Stimulated activated CD4-positive, alpha-beta T cell treated with anti-CD3 and anti-CD28 coated beads, TNF-alpha, amount 100 ng/mL, for 1 hour (primary cell): Measurements from ENCODE around the gene SLC22A23.
"Not testable (repeated sequence)": the region's sequence is repeated elsewhere in the genome, so short reads cannot be mapped to it uniquely, and the experiment has no call there.

Source experiments
- DNase-seq, 3 donors: peaks; one replicate each; pipeline ENCODE4 v3.0.0-alpha.2; 2020; ENCODE audit warnings: low read depth in 3 of 3, low spot score in 1 of 3

Gene SLC22A23

GRCh38 chr6:3386374-3386857 is 70.4 kb downstream of the SLC22A23 start:
- DNase-seq: no peak

GRCh38 chr6:3385660-3386151 is 71.1 kb downstream of the SLC22A23 start:
- no peak for DNase-seq

GRCh38 chr6:3385181-3385580 is 71.7 kb downstream of the SLC22A23 start:
- DNase-seq: not testable (repeated sequence)

GRCh38 chr6:3384241-3385143 is 72.4 kb downstream of the SLC22A23 start:
- no peak for DNase-seq

DNA sequence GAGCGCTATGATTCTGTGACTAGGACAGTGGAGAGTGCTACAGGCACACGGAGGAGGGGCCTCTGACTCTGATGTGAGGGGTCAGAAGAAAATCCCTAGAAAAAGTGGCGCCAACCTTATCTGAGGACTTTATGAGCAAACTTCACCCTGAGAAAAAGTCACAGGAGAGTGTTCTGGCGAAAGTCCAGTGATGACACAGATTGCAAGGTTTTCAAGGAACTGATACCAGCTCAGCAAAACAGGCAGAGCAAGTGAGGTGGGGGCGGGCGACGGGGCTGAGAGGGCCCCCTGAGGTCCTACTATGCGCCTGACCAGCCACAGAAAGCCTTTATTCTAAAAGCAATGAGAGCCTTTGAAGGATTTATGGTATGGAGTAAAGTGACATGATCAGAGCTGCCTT is 73.3 kb downstream of the SLC22A23 start:
- DNase-seq: no peak

DNA sequence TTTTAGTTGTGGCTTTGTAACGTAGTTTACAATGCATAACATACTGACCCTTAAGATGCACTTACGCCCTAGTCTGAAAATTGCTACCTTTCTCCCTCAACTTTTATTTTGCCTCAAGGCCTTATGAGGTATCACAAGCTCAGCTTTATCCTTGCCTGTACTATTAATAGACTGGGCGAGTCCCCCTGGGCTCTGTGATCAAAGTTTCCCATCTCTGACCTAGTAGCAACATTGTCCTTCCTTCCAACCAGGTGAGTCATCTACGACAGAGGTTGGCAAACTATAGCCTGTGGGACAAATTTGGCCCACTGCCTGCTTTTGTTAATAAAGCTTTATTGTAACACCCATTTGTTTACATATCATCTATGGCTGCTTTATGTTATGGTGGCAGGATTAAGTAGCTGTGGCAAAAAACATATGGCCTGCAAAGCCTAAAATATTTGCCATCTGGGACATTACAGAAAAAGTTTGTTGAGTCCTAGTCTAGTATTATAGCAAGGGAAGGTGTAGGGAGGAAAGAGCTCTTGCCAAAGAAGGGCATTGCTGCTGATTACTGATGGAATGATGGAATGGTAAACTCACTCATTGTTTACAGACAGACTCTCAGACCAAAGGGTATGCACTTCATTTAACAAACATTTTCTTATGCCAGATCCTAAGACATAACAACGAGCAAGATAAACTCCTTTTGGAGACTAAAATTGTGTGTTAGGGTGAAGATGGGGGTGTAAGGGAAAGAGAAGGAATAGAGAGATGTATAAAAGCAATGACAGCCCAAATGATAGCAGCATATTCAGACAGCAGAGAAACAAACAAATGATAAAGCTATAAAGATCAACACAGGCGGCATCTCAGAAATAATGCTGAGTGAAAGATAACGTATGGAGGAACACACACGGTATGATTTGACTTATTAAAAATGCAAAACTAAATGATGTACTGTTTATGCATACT is 74.2 kb downstream of the SLC22A23 start:
- DNase-seq: no peak

DNA sequence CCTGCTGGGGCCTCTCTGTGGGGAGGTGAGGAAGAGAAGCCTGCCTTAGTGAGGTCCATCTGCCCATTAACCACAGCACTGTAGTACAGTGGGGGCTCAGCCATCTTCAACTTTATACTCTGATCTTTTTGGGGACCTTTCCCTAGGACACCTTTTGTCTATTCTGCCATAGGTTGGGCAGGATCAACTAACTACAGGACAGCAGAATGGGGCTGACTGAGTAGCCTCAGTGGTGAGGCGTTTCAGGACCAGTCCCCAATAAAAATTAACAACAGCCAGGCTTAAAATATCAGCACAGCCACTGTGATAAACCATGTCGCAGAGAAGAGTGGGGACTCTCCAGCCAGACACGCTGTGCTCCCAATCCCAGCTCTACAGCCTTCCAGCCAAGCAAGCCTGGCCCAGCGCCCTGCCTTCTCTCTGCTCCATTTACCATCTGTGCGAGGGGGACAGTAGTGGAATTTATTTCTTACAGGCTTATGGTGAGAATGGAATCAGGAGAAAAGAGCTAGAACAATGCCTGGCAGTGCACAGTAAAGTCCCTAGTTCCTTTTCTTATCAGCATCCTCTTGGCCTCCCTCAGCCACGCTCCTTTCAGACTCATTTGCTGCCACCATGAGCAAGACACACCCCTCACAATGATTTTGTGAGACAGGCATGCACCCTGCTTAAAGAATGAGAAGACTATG is 75.5 kb downstream of the SLC22A23 start:
- no peak for DNase-seq

- DNase-seq: no peak
These were observed 76.3 kb downstream of the SLC22A23 start for GRCh38 chr6:3380344-3381232.

GRCh38 chr6:3379482-3380060 is 77.3 kb downstream of the SLC22A23 start:
- no peak for DNase-seq

GRCh38 chr6:3378808-3379207 is 78.0 kb downstream of the SLC22A23 start:
- not testable (repeated sequence) for DNase-seq

- not testable (repeated sequence) for DNase-seq
These were observed 78.5 kb downstream of the SLC22A23 start for GRCh38 chr6:3378398-3378782.

GRCh38 chr6:3377536-3378397 is 79.1 kb downstream of the SLC22A23 start:
- DNase-seq: no peak

- DNase-seq: no peak
These were observed 79.8 kb downstream of the SLC22A23 start for GRCh38 chr6:3376893-3377535.

DNA sequence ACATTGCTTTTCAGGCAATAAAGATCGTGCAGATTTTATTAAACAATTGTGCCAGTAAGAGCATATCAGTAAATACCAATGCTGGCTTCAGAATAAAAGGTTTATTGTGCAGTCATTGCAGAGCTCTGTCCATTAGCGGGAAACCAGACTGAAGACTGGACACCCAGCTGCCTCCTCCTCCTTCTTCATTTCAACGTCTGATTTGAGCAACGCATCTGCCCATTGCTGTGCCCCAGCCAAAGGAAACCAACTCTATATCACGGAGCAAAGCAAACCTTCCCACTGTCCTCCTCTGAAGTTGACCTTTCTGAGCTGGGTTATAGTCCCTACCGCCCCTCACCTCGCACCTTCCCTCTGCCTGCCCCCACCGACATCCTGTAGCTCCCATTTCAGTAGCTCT is 80.8 kb downstream of the SLC22A23 start:
- DNase-seq: no peak

DNA sequence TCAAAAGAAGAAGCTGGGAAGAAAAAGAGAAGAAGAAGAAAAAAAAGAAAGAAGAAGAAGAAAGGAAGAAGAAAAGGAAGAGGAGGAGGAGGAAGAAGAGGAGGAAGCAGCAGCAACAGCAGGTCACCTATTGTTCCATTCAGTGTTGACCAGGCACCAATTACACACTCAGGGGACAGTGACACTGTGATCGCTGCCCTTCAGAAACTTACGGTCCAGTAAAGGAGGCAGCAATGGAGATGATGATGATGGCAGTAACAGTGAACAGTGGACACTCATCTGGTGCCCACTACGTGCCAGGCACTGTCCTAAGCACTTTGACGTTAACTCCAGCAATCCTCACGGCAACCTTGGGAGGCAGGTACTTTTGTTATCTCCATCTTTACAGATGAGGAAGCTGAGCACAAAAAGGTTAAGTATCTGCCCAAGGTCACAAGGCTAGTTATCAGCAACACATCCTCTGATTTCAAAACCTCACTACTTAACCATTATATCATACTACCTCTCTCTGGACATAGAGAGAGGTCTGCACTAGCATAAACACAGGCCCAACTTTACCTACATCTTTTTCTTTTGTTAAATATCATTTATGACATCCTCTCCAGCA is 83.2 kb downstream of the SLC22A23 start:
- no peak for DNase-seq

- DNase-seq: no peak
These were observed 83.8 kb downstream of the SLC22A23 start for GRCh38 chr6:3372912-3373554.

DNA sequence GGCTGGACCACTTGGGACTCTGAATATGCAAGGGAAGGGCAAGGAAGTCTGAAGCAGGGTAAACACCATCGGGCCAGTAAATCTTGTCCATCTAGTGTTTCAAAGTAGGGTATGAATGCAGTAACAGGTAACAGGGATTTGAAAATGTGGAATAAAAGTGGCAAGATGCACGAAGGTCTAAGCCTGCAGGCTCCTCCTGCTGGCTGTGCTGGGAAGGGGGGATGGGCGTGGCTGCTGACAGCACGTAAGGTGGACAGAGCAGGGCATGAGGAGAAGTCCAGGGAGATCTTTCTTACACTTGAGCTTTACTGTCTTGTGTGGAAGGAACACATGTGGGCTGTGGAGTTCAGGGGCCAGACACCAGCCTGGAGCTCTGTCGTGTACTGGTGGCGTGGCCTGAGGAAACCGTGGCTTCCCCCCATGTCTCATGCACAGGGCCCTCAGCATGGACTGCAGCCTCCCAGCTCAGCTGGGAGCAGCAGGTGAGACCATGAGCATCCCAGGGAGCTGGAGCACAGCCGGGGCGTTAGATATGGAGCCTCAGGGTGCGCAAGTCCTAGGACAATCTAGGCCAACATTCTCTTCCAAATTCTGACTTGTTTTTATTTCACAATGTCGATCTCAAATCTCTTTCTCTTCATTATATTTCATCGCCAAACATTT is 84.5 kb downstream of the SLC22A23 start:
- no peak for DNase-seq
